ENCODE measurements around the gene CCT6B.

DNA sequence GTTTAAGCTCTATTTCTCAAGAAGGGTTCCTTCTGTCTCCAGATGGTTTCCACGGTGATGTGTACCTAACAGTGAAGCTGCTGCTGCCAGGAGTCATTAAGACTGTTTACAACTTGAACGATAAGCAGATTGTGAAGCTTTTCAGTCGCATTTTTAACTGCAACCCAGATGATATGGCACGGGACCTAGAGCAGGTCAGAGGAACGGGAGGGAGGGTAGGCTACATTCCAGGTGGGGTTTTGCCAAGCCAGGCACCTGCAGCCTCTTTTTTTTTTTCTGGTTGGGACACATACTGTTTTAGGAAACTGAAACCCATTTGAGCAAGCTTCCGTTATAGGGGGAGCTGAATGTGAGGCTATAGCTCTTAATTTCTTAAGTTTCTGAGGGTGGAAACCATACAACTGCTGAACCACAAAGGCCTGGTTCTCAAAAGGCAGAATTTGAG, 29.7 kb upstream of the CCT6B start:
- TF ChIP-seq CTCF (IDR thresholded peaks at IDR 0.05; ENCODE audit: insufficient read depth, low read length, poor library complexity, severe bottlenecking) (no peak), EZH2phosphoT487 (conservative IDR thresholded peaks at IDR 0.05; ENCODE audit: low read length) (no peak)

All from SU-DHL-6 (cell line).